NCI-H187 (cell line): ENCODE data around the gene ENHO.

Source experiments
- DNase-seq, 2 experiments: peaks; one replicate each; lab custom pipeline; 2025; lab: John Stamatoyannopoulos, UW

ENHO gene

GRCh38 chr9:34475097-34475496 lies 47.7 kb downstream of the ENHO start:
- no peak for DNase-seq
